Embryonic facial prominence (tissue), 1 donor: ENCODE results near the gene ZIC5.

ENCODE experiments used
- DNase-seq: peaks from one replicate; pipeline ENCODE4 v3.0.0-alpha.2; 2016; ENCODE audit errors: extremely low spot score

Gene ZIC5

GRCh38 chr13:99976575-99976974 lies 5.0 kb upstream of the ZIC5 start:
- no peak for DNase-seq

- no peak for DNase-seq
These were observed 4.1 kb upstream of the ZIC5 start for GRCh38 chr13:99975626-99976025.

GRCh38 chr13:99974939-99975561 lies 3.5 kb upstream of the ZIC5 start:
- no peak for DNase-seq

- no peak for DNase-seq
These were observed 2.9 kb upstream of the ZIC5 start for GRCh38 chr13:99974296-99974938.

GRCh38 chr13:99973808-99974185 lies 2.2 kb upstream of the ZIC5 start:
- no peak for DNase-seq

- no peak for DNase-seq
These were observed 1.7 kb upstream of the ZIC5 start for GRCh38 chr13:99973163-99973807.

GRCh38 chr13:99972190-99972731 lies 694 bp upstream of the ZIC5 start:
- no peak for DNase-seq

- no peak for DNase-seq
These were observed 654 bp downstream of the ZIC5 start for GRCh38 chr13:99970651-99971575.

- DNase-seq: no peak
These were observed 1.5 kb downstream of the ZIC5 start for GRCh38 chr13:99969919-99970650.

- no peak for DNase-seq
These were observed 2.1 kb downstream of the ZIC5 start for GRCh38 chr13:99969453-99969918.

GRCh38 chr13:99968521-99969452 lies 2.8 kb downstream of the ZIC5 start:
- DNase-seq: no peak

- no peak for DNase-seq
These were observed 3.6 kb downstream of the ZIC5 start for GRCh38 chr13:99967869-99968520.

GRCh38 chr13:99967498-99967868 lies 4.1 kb downstream of the ZIC5 start:
- no peak for DNase-seq

- DNase-seq: no peak
These were observed 5.3 kb downstream of the ZIC5 start for GRCh38 chr13:99966064-99966805.

- no peak for DNase-seq
These were observed 6.1 kb downstream of the ZIC5 start for GRCh38 chr13:99965329-99966000.

- no peak for DNase-seq
These were observed 7.7 kb downstream of the ZIC5 start for GRCh38 chr13:99963816-99964339.

- no peak for DNase-seq
These were observed 9.3 kb downstream of the ZIC5 start for GRCh38 chr13:99962242-99962641.

- DNase-seq: no peak
These were observed 9.9 kb downstream of the ZIC5 start for GRCh38 chr13:99961636-99962035.
